Measurements from ENCODE around the gene BMPR1B.
A peak's percentile ranks its signal among the peaks of the same experiment; 100 is the strongest.

BMPR1B gene

GRCh38 chr4:94757192-94758140, at the start of gene BMPR1B:
Gene BMPR1B, plus strand, starts transcription at chr4:94757955. Its CDS starts 346,470 bp downstream, at chr4:95104425.
- DNase-seq (ENCODE audit: low spot score), result peak; percentile 66

- DNase-seq (ENCODE audit: low spot score), result no peak
These were observed 46.1 kb upstream of the BMPR1B start for GRCh38 chr4:94711635-94712034.

DNA sequence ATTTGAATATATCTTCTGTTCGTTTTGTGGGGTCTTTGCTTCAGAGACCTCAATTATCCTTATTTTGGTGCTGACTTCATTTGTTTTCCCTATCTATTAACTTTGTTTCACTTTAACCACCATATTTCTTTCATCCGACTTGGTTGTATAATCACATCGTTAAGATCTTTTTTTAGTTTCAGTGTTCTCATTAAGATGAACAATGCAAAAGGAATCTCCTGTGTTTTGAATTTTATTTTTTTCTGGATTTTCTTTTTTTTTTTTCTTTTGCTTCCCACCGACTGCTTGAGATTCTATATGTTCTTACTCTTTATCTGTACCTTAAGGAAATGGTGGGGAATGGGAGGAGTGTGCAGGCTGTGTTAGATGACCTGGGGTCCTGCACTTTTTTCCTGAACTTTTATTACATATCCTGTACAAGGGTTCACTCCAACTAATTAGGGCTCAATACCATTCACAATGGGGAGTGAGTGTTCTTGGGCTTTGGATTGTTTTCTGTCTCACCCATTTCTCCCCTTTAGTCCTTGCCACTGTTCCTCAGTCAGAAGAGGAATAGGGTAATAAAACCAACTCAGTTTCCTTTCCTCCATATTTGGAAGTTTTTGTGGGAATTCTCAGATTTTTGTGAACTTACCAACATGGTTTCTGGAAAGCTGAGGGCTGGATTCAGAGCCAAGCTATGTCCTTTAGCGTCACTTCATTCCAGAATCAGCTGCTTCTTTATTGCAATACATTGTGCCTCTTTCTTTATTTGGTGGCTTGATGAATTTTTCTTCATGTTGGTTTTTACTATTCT, 43.2 kb upstream of the BMPR1B start:
- peak; percentile 77 for DNase-seq (ENCODE audit: low spot score)

GRCh38 chr4:94715726-94716125, 42.0 kb upstream of the BMPR1B start:
- no peak for DNase-seq (ENCODE audit: low spot score)

DNA sequence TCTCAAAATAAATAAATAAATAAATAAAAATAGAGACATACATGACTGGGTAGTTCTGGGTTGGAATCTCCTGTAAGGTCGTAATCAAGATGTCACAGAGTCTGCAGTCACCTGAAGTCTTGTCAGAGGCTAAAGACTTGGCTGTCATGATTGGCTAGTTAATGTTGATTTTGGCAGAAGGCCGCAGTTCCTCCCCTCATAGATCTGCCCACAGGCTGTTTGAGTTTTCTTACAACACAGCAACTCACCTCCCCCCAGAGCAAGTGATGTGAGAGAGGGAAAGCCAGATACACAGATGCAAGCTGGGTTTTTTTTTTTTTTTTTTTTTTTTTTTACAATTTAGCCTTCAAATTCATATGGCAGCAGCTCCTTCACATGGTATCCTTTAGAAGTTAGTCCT, 36.4 kb upstream of the BMPR1B start:
- DNase-seq (ENCODE audit: low spot score), result no peak

GRCh38 chr4:94722270-94722669, 35.5 kb upstream of the BMPR1B start:
- no peak for DNase-seq (ENCODE audit: low spot score)

DNA sequence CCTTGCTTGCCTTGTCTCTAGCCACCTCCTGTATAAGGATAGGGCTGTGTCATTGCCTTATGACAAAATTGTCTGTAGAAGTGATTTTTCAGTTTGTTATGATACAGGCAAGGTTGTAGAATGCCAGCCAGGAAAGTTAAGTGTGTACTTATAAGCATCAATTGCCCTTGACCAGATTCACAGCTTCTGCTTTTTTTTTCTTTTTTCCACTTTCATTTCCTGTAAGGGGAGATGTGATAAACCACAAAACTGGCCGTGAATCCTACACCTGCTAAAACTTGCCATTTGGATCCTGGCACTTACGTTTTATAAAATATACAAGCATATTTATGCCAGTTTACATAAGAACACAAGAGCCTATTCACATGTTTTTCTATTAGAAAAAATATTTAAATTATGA, 35.0 kb upstream of the BMPR1B start:
- no peak for DNase-seq (ENCODE audit: low spot score)

DNA sequence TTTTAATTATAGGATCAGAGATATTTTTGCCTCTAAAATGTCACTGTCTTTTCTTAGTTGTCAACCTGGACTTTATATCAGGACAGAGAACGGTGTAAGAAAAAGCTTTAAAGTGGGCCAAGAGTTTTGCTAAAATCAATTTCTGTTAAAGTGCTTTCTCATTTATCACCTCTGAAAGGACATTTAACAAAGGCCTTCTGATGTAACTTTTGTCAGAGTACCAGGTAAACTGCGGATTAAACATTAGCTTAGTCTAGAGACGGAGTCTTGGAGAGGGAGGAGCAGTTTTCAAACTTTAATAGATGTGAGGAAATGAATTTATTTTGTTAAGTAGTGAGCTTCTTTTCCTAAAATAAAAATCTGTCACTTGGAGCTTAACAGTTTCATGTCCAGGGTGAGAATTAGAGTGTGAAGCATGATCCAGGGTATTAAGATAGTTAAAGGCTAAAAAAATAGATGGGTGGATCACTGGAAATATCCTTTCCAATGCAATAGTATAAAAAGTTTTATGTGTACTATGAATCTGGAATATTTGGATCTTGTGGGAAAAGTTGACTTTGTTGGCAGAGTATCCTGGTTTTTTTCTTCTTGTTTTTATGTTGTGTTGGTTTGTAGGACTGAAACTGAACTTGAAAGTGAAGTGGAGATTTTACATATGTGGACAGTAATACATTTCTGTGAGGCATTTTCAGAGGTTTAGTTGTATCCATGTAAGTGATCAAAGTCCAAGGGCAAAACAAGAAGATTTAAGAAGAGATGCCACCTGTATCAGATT, 33.6 kb upstream of the BMPR1B start:
- DNase-seq (ENCODE audit: low spot score), result no peak

GRCh38 chr4:94726524-94727123, 31.1 kb upstream of the BMPR1B start:
- no peak for DNase-seq (ENCODE audit: low spot score)

DNA sequence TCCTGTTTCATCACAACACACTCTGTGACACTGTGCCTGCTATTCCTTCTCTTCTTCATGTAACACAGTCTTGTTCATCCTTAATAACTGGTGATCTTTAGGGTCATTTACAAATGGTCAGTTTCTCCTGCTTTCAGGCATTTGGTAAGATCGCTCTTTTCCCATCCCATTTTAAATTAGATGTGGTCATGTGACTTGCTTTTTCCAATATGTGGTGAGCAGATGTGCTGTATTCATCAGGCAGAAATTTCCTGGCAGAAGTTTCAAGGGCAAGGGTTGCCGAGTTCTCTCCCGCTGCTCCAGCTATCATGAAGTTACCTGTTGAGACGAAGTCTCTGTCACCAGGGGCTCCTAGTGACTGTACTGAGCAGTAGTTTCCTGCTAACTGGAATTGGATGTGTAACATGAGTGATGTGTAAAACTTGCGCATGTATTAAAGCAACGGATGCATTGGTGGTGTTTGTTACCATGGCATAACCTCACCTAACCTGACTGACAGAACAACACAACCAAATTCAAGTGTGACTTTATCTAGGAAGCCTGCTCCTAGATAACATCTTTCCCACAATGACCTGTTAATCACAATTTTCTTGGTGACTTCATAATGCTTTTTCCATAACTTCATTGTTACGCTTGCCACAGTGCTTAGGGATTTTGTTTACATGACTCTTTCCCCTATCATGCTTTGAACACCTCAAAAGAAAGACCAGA, 29.5 kb upstream of the BMPR1B start:
- peak; percentile 30 for DNase-seq (ENCODE audit: low spot score)

DNA sequence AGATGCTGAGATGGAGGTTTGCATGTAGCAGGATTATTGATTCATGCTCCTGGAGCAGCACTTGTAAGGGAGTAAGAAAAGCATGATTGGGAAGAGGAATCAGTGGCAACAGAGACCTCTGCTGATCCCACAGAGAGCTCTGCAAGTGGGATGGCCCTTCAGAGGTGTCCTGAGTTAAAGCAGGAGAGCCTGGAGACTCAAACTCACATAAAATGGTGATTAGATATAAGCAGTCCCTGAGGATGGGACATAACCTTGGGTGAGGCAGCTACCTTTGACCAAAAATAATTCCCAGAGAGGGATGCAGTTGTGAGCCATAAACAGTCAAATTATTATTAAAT, 25.4 kb upstream of the BMPR1B start:
- DNase-seq (ENCODE audit: low spot score), result no peak

DNA sequence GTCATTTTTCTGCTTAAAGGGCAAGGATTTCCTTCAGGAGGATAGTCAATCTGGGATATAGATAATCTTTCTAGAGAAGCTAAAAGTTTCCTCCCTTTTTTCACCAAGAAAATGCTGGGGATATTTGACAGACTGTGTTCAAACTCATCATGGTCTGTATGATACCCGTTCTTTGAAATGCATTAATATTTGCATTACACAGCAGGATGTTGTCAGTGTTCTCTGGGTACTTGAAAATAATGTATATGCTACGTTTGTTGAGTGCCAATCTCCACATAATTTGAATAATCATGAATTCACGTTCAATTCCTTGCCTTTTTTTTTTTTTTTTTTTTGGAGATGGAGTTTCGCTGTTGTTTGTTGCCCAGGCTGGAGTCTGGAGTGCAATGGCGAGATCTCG, 18.0 kb upstream of the BMPR1B start:
- DNase-seq (ENCODE audit: low spot score), result no peak

DNA sequence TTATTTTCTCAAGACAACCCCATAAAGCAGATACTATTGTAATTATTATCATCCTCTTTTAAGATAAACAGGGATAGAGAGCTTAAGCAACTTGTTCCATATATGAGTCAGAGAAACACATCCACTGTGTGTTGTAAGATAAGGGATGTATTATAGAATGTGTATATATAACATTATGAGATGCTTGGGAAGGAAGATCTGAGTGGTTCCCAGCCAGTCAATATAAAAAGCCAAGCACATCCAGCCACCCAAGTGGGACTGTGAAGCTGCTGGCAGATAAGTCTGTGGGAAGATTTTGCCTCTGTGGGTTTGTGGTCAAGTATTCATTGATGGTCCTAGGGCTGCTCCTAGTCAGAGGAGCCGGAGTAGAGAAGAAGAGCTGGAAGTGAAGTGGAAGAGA, 16.5 kb upstream of the BMPR1B start:
- DNase-seq (ENCODE audit: low spot score), result no peak

DNA sequence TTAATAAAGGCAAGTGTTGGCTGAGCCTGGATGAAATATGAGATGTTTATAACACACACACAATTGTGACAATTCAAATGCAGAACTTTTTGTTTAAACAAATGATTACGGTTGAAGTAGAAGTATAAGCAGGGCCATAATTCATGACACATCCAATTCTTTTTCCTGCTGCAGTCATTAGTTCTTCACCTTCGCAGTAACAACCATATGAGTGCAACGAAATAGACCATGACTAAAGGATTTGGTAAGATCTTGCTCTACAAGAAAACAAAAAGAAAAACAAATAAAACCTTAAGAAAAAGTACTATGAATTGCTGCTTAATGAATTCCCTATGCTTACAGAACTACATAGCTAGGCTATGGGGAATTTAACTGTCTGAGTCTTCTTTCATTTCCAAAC, 13.9 kb upstream of the BMPR1B start:
- no peak for DNase-seq (ENCODE audit: low spot score)

DNA sequence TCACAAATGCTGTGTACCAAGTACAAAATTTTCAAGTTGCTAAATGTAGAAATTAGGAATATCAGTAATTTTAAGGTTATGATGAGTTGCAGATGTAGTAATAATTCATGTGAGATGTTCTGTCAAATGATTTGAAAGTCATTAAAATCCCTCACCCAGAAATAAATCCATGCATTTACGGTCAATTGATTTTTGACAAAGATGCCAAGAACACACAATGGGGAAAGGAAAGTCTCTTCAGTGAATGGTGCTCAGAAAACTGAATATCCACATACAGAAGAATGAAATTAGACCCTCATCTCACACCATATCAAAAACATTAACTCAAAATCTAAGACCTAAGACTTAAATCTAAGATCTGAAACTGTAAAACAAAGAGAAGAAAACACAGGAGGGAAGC, 12.9 kb upstream of the BMPR1B start:
- no peak for DNase-seq (ENCODE audit: low spot score)

DNA sequence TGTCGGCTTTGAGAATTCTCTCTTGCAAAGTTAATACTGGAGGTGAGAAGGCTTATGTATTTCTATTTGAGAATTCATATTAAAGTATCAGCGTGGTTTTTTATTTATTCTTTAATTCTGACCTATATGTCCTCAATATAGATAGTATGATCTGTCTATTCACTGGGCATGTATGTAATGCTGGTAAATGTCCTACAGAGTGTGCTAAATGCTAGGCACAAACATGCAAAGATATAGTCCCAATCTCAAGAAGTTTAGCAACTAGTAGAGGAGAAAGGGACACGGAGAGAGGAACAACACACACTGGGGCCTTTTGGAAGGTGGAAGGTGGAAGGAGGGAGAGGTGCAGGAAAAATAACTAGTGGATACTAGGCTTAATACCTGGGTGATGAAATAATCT, 11.0 kb upstream of the BMPR1B start:
- DNase-seq (ENCODE audit: low spot score), result no peak

DNA sequence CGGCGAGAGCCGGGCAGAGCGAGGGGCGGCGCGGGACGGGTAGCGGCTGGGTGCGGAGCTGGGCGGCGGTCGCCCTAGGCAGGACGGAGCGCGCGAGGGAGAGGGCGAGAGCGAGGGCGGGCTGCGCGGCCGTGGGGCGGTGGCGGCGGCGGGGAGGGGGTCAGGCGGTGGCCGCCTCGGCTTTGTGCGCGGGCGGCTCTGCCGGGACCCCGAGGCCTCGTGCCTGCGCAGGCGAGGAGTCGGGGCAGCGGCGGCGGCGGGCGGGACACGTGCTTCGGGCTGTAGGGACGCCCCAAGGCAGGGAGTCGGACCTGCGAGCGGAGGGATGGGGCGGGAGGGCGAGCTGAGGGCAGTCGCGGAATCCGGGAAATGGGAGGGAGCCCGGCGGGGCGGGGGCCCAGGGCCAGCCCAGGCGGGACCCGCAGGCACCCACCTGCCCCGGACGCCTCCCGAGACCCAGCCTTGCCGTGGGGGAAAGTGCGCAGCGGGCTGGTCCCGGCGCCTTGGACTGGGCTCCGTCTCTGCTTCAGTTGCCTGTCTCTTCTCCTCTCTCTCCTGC, 465 bp downstream of the BMPR1B start:
- DNase-seq (ENCODE audit: low spot score), result peak; percentile 54

- DNase-seq (ENCODE audit: low spot score), result peak; percentile 11
These were observed 1.1 kb downstream of the BMPR1B start for GRCh38 chr4:94758700-94759399.

DNA sequence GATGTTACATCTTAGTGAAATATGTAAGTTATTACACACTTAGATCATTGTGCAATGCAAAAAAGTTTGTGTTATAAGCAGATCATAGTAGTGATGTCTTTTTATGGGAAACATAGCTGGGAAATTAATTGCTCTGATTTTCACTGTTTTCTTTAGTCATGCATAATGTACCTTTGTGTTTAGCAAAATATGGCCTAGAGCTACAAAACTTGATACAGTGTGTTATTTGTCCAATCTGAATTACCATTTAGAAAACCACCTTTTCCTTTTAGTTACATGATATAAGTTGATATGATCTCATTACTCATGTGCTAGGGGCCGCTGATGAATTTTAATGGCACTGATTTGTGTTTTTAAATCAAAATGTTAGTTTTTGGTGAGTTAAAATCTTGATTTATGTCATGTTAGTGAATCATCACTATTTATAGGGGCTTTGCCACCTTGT, 2.0 kb downstream of the BMPR1B start:
- DNase-seq (ENCODE audit: low spot score), result no peak

DNA sequence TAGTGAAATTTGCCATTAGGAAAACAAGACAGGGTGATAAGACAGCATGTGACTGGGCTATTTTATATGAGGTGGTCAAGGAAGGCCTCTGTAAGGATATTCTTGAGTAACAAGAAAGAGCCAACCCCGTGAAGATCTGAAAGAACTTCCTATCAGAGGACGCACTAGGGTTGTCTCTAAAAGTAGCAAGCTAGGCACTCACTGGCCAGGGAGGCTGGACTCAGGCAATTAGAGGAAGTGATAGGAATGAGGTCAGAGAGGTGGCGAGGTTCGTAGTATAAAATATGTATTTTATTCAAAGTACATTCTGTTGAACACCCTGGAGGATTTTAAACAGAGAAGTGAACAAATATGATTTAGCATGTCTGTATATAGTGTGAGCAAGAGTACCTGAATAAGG, 4.6 kb downstream of the BMPR1B start:
- no peak for DNase-seq (ENCODE audit: low spot score)
